ENCODE results near the gene PHKG1.

GRCh38 chr7:56091591-56091990, 1.2 kb downstream of the PHKG1 start:
- TF ChIP-seq CTCF (IDR thresholded peaks at IDR 0.05) (no peak), POLR2AphosphoS5 (IDR thresholded peaks at IDR 0.05) (no peak)
